ENCODE results near the gene TFB2M. TPM values are rescaled to one million over a fixed set of nuclear protein-coding genes. Genes with fewer than 3 reads are reported as not detected.

The TFB2M gene
- total and polyA plus RNA-seq, 2 of the 13 experiments (the other 11 are each of a cell fraction or from before 2014, with no cell fraction given) = 15.7 to 31.4 TPM

DNA sequence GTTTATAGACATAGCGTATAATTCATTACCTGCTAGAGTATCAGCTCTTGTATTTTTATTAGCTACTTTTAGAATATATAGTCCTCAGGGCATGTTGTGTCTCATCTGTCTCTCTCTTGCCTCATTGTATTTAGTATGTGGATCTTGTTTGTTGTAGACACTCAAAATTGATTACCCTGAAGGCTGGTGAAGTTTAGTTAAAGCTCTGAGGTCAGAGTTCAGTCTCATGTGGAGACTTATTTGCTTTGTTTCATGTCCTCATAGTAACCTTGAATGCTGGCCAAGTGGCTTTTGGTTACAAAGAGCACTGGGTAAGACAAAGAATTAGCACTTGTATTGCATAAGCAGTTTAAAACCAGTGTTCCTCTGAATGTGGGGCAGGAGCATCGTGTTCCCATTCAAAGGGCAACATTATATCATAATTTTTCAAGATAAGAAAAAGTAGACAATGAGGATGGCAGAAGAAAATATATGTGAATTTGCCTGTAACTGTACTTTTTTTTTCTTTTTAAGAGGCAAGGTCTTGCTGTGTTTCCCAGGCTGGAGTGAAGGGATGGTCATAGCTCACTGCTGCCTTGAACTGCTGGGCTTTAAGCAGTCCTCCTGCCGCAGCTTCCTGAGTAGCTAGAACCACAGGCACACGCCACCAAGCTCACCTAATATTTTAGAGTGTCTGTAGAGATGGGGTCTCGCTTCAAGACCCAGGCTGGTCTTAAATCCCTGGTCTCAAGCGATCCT is 17.6 kb upstream of the TFB2M start (continued):
- TF ChIP-seq, protein P1, sequence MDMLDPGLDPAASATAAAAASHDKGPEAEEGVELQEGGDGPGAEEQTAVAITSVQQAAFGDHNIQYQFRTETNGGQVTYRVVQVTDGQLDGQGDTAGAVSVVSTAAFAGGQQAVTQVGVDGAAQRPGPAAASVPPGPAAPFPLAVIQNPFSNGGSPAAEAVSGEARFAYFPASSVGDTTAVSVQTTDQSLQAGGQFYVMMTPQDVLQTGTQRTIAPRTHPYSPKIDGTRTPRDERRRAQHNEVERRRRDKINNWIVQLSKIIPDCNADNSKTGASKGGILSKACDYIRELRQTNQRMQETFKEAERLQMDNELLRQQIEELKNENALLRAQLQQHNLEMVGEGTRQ (IDR thresholded peaks at IDR 0.05; ENCODE audit: low read depth, low read length) = no peak
- TF ChIP-seq, protein P1 (CRISPR knock-in tag; IDR thresholded peaks at IDR 0.05; ENCODE audit: borderline replicate concordance) = no peak
- no peak for TF ChIP-seq NRL (CRISPR knock-in tag; IDR thresholded peaks at IDR 0.05; ENCODE audit: borderline replicate concordance)
- TF ChIP-seq ZEB1 (IDR thresholded peaks at IDR 0.05; ENCODE audit: insufficient replicate concordance, low read depth) = peak; percentile 67
- no peak for TF ChIP-seq ZNF263 (CRISPR knock-in tag; IDR thresholded peaks at IDR 0.05)
- TF ChIP-seq PRPF4 (IDR thresholded peaks at IDR 0.05; ENCODE audit: low read depth, low read length, poor library complexity, severe bottlenecking) = no peak
- TF ChIP-seq, protein P2, sequence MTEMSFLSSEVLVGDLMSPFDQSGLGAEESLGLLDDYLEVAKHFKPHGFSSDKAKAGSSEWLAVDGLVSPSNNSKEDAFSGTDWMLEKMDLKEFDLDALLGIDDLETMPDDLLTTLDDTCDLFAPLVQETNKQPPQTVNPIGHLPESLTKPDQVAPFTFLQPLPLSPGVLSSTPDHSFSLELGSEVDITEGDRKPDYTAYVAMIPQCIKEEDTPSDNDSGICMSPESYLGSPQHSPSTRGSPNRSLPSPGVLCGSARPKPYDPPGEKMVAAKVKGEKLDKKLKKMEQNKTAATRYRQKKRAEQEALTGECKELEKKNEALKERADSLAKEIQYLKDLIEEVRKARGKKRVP (CRISPR knock-in tag; IDR thresholded peaks at IDR 0.05) = peak in 1 of 2 experiments; percentile 88; a peak in 2 of 4 replicates
- TF ChIP-seq REPIN1 (CRISPR knock-in tag; IDR thresholded peaks at IDR 0.05; ENCODE audit: borderline replicate concordance, low read depth) = peak; percentile 75; the same call in 1 of the 2 replicates
- no peak; the same call in 1 of the 2 replicates for TF ChIP-seq PHF8 (CRISPR knock-in tag; IDR thresholded peaks at IDR 0.05)
- TF ChIP-seq ZNF256 (CRISPR knock-in tag; conservative IDR thresholded peaks at IDR 0.05) = no peak
- TF ChIP-seq TRIM22 (IDR thresholded peaks at IDR 0.05) = no peak
- no peak for TF ChIP-seq NFYC (CRISPR knock-in tag; IDR thresholded peaks at IDR 0.05)
- TF ChIP-seq ZUFSP (CRISPR knock-in tag; IDR thresholded peaks at IDR 0.05; ENCODE audit: borderline replicate concordance) = no peak
- 0 out of 2 replicates have a peak, but pooled peaks have one; percentile 27 for TF ChIP-seq ZBTB10 (CRISPR knock-in tag; IDR thresholded peaks at IDR 0.05; ENCODE audit: borderline replicate concordance)
- TF ChIP-seq, protein P3, sequence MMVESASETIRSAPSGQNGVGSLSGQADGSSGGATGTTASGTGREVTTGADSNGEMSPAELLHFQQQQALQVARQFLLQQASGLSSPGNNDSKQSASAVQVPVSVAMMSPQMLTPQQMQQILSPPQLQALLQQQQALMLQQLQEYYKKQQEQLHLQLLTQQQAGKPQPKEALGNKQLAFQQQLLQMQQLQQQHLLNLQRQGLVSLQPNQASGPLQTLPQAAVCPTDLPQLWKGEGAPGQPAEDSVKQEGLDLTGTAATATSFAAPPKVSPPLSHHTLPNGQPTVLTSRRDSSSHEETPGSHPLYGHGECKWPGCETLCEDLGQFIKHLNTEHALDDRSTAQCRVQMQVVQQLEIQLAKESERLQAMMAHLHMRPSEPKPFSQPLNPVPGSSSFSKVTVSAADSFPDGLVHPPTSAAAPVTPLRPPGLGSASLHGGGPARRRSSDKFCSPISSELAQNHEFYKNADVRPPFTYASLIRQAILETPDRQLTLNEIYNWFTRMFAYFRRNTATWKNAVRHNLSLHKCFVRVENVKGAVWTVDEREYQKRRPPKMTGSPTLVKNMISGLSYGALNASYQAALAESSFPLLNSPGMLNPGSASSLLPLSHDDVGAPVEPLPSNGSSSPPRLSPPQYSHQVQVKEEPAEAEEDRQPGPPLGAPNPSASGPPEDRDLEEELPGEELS (CRISPR knock-in tag; IDR thresholded peaks at IDR 0.05) = peak; percentile 96
- TF ChIP-seq DR1 (CRISPR knock-in tag; IDR thresholded peaks at IDR 0.05) = no peak
- no peak for TF ChIP-seq XRCC5 (optimal IDR thresholded peaks at IDR 0.05; ENCODE audit: low read length)
